Activated T-helper 1 cell treated with Interleukin-2 at 50 U/mL for 16 hours (primary cell): ENCODE results near the gene HSD17B14.
"Not testable (repeated sequence)": the region's sequence is repeated elsewhere in the genome, so short reads cannot be mapped to it uniquely, and the experiment has no call there.

Source experiments
- DNase-seq: peaks from one replicate; pipeline ENCODE4 v3.0.0-alpha.2; 2020; ENCODE audit warnings: low read depth

HSD17B14 gene

DNA sequence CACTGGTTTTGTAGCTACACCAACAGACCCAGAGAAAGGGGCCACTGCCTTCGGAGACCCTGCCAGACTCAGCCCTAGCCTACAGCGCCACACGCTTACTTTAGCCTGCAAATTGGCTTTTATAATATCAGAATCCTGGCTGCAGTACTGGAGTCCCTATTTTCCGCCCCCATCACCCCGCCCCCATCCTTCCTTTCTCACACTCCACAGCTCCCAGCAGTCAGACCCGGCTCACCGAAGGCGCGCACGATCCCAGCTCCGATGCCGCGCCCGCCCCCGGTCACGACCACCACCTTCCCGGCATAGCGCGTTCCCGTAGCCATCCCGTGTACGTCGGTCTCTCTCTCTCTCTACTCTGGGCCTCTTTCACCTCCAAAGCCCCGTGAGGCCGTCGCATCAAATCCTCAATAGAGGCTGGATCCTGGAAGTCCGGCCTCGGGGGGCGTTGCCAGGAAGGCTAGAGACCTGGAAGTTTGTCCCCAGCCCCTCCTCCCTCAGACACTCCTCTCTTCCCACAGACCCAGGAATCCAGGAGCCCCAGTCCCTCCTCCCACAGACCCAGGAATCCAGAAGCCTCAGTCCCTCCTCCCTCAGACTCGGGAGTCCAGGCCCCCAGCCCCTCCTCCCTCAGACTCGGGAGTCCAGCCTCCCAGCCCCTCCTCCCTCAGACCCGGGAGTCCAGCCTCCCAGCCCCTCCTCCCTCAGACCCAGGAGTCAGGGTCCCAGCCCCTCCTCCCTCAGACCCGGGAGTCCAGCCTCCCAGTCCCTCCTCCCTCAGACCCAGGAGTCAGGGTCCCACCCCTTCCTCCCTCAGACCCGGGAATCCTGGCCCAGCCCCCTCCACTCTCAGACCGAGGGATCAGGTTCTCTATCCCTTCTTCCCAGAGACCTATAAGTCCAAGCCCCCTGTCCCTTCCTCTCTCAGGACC, at the start of gene HSD17B14:
Gene HSD17B14 (minus strand): TSS at position 403 of the 929 bp plus-strand sequence. CDS start 80 bp downstream, at position 323.
- no peak for DNase-seq

- DNase-seq: no peak
Measured at GRCh38 chr19:48883726-48884125, 47.4 kb upstream of the HSD17B14 start.

DNA sequence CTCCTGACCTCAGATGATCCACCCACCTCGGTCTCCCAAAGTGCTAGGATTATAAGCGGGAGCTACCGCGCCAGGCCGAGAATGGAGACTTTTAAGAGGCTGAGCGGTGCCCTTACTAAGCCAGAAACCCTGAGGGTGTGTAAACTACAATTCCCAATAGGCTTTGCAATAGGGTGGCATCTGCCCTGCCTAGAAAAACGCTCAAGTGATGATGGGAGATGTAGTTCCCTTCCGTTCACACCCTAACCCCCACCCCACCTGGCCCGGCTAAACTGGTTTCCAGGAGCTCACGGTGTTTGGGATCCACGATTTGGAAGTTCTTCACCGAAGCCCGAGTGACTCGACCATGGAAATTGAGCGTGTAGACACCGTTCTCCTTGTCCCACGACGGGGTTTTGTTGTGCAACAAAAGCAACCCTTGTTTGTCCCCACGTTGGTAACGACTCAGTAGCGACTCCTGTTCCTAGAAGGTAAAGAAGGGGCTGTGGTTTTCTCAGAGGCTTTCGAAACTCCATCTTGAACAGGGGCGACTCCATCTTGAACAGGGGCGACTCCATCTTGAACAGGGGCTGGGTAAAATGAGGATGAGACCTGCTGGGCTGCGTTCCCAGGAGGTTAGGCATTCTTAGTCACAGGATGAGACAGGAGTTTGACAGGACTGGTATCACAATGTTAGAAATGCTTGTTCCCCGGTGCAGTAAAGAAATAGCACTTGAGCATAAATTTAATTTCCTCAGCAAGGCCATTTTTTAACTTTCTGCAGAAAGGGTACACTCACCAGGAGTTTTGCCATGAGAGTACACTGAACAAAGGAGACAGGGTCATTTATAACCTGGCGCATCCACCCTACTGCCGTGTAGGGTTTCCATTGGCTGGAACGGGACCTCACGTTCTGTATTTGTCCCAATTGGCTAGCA, 45.7 kb upstream of the HSD17B14 start:
- no peak for DNase-seq

- not testable (repeated sequence) for DNase-seq
Measured at GRCh38 chr19:48879696-48880095, 43.4 kb upstream of the HSD17B14 start.

DNA sequence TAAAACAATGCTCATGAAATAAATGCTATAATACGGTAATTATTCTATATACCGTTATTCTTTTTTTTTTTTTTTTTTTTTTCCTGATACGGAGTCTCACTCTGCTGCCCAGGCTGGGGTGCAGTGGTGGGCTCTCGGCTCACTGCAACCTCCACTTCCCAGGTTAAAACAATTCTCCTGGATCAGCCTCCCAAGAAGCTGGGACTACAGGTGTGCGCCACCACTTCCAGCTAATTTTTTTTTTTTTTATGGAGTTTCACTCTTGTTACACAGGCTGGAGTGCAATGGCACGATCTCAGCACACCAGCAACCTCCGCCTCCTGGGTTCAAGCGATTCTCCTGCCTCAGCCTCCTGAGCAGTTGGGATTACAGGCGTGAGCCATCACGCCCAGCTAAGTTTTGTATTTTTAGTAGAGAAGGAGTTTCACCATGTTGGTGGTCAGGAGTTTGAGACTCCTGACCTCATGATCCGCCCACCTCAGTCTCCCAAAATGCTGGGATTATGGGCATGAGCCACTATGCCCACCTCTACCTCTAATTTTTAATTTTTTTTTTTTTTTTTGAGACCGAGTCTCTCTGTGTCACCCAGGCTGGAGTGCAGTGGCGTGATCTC, 42.8 kb upstream of the HSD17B14 start:
- DNase-seq: no peak

GRCh38 chr19:48878196-48879024, 42.1 kb upstream of the HSD17B14 start:
- DNase-seq: no peak

DNA sequence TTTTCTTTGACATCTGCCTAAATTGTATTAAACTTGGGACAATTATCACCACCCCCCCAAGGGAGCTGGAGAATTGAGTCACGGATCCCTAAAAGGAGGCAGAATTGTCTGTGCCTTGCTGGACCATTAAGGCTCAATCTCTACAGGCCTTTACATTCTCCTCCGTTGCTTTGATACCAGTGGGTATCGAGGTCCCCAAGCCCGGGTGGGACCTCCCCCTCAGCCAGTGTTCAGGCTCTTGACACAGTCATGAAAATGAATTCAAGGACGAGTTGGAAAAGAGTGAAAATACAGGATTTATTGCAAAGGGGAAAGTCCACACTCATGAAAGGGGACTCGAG, 41.5 kb upstream of the HSD17B14 start:
- DNase-seq: no peak

DNA sequence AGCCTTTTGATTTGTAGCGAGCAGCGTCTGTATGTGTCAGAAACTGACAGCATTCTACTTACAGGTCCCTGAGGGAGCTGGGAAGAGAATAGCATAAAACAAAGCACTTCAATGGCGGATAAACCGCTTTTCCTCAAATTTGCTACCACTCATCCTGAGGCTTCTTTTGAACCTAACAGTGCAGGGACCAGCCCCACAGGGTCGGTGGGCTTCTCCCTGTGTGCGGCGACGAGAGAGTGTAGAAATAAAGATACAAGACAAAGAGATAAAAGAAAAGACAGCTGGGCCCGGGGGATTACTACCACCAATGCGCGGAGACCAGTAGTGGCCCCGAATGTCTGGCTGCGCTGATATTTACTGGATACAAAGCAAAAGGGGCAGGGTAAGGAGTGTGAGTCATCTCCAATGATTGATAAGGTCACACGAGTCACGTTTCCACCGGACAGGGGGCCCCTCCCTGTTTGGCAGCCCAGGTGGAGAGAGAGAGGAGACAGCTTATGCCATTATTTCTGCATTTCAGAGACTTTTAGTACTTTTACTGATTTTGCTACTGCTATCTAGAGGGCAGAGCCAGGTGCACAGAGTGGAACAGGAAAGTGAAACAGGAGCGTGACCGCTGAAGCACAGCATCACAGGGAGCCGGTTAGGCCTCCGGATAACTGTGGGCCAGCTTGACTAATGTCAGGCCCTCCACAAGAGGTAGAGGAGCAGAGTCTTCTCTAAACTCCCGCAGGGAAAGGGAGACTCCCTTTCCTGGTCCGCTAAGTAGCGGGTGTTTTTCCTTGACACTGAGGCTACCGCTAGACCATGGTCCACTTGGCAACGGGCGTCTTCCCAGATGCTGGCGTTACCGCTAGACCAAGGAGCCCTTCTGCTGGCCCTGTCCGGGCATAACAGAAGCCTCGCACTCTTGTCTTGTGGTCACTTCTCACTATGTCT, 40.0 kb upstream of the HSD17B14 start:
- not testable (repeated sequence) for DNase-seq

DNA sequence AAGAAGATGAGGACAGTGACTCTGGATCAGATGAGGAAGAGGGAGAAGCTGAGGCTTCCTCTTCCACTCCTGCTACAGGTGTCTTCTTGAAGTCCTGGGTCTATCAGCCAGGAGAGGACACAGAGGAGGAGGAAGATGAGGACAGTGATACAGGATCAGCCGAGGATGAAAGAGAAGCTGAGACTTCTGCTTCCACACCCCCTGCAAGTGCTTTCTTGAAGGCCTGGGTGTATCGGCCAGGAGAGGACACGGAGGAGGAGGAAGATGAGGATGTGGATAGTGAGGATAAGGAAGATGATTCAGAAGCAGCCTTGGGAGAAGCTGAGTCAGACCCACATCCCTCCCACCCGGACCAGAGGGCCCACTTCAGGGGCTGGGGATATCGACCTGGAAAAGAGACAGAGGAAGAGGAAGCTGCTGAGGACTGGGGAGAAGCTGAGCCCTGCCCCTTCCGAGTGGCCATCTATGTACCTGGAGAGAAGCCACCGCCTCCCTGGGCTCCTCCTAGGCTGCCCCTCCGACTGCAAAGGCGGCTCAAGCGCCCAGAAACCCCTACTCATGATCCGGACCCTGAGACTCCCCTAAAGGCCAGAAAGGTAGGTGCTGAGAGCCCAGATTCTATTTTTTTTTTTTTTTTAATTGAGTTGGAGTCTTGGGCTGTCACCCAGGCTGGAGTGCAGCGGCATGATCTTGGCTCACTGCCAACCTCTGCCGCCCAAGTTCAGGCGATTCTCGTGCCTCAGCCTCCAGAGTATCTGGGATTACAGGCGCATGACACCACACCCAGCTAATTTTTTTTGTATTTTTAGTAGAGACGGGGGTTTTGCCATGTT, 38.2 kb upstream of the HSD17B14 start:
- peak; percentile 28 for DNase-seq

DNA sequence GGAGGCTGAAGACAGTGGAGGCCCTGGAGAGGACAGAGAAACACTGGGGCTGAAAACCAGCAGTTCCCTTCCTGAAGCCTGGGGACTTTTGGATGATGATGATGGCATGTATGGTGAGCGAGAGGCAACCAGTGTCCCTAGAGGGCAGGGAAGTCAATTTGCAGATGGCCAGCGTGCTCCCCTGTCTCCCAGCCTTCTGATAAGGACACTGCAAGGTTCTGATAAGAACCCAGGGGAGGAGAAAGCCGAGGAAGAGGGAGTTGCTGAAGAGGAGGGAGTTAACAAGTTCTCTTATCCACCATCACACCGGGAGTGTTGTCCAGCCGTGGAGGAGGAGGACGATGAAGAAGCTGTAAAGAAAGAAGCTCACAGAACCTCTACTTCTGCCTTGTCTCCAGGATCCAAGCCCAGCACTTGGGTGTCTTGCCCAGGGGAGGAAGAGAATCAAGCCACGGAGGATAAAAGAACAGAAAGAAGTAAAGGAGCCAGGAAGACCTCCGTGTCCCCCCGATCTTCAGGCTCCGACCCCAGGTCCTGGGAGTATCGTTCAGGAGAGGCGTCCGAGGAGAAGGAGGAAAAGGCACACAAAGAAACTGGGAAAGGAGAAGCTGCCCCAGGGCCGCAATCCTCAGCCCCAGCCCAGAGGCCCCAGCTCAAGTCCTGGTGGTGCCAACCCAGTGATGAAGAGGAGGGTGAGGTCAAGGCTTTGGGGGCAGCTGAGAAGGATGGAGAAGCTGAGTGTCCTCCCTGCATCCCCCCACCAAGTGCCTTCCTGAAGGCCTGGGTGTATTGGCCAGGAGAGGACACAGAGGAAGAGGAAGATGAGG, 37.4 kb upstream of the HSD17B14 start:
- DNase-seq: no peak

DNA sequence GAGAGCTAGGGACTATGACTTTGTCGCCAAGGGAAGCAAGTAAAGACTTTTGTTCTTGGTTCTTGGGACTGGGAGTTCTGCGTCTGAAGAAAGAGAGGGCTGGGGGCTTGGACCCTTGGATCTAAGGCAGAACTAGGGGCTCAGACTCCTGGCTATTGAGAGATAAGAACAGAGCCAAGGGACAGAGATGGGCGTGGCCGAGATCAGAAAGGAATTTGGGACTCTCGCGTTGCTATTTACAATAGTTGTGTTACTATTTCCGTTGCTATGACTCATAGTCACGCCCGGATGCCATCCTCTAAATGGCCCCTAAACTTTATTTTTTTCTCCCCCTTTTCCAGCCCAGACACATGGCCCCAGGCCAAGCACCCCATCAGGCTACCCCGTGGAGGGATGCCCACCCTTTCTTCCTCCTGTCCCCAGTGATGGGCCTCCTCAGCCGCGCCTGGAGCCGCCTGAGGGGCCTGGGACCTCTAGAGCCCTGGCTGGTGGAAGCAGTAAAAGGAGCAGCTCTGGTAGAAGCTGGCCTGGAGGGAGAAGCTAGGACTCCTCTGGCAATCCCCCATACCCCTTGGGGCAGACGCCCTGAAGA, 36.7 kb upstream of the HSD17B14 start:
- DNase-seq: peak; percentile 55

DNA sequence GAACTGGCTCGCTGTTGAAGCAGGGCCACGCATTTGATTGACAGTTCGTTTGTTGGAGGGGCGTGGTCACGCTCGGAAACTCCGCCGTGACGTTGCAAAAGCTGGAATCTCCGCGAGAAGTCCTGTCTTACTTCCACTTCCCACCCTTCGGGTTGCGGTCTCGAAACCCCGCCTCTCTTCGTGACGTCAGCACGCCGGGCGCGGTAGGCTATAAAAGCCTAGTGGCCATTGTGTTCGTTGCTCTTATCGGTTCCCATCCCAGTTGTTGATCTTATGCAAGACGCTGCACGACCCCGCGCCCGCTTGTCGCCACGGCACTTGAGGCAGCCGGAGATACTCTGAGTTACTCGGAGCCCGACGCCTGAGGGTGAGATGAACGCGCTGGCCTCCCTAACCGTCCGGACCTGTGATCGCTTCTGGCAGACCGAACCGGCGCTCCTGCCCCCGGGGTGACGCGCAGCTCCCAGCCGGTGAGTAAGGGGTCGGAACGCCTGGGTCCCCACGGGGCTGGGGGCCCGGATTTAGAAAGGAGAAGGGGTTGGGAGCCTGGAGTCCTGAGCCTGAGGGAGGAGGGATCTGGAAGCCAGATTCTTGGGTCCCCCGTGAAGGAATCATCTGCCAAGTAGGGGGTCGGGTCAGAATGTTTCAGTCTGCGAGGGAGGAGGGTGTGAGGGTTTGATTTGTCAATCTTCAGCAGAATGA, 36.0 kb upstream of the HSD17B14 start, which contains the start of gene PPP1R15A:
Gene PPP1R15A (plus strand): TSS at position 240 of the 702 bp plus-strand sequence. CDS start 813 bp downstream, outside the sequence.
- DNase-seq: peak; percentile 95

- not testable (repeated sequence) for DNase-seq
Measured at GRCh38 chr19:48871471-48872181, 35.3 kb upstream of the HSD17B14 start.

DNA sequence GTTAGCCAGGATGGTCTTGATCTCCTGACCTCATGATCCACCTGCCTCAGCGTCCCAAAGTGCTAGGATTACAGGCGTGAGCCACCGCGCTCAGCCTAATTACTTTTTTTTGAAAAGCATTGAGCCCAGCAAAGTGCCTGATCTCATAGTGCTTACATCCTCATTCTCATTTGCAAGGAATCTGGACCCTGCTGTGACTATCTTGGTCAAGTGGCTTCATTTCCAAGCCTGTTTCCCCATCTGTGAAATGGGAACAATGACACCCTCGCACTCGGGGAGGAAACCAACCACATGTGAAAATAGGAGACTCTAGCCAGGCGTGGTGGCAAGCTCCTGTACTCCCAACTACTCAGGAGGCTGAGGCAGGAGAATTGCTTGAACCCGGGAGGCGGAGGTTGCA, 33.8 kb upstream of the HSD17B14 start:
- DNase-seq: no peak

- DNase-seq: no peak
Measured at GRCh38 chr19:48868114-48868886, 32.0 kb upstream of the HSD17B14 start, which contains the start of gene PLEKHA4. Gene PLEKHA4, minus strand, starts transcription at chr19:48868617. Its CDS starts 997 bp downstream, at chr19:48867620.

DNA sequence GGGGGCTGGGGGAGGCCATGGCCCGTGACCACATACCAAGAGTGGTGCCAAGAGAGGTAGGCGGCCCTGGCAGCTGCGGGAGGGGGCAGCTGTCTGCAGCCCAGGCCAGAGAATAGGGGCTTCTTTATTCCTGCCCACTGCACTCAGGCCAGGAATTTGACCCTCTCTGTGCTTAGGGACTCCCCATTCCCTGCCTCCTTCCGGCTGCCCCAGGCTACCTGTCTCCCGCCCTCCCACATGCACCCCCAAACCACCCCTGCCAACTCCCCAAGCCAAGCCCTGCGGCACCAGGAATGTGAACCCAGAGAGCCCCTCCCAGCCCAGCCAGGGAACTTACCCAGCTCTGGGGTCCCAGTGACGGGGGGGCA, 31.4 kb upstream of the HSD17B14 start:
- DNase-seq: no peak
